ENCODE measurements around the gene DNAAF5.

GRCh38 chr7:833601-834258, 107.2 kb downstream of the DNAAF5 start:
- TF ChIP-seq ZBTB7A (IDR thresholded peaks at IDR 0.05; ENCODE audit: low read depth) (no peak), REST (IDR thresholded peaks at IDR 0.05; ENCODE audit: low read depth) (no peak), MAX (IDR thresholded peaks at IDR 0.05) (no peak), TEAD4 (IDR thresholded peaks at IDR 0.05) (no peak), CREB1 (IDR thresholded peaks at IDR 0.05; ENCODE audit: low read depth) (no peak), YY1 (IDR thresholded peaks at IDR 0.05; ENCODE audit: low read depth) (no peak)
